G401 (cell line): ENCODE measurements around the gene CD109. TPM values are rescaled to one million over a fixed set of nuclear protein-coding genes. Genes with fewer than 3 reads are reported as not detected.
"Not testable (repeated sequence)": the region's sequence is repeated elsewhere in the genome, so short reads cannot be mapped to it uniquely, and the experiment has no call there.

ENCODE experiments used
- DNase-seq: peaks from one replicate; pipeline ENCODE4 v3.0.0-alpha.2; 2015; ENCODE audit warnings: low spot score
- in situ Hi-C: cut with HindIII; loops from 2 replicates; pipeline ENCODE4 v1.10.0; 2016; ENCODE audit warnings: low sequenced_read_pairs, mixed read lengths
- total RNA-seq: library from RNA; depleted of rRNA; stranded (reverse); fragments of >200 nt; shearing (Covaris generic); gene quantifications from 2 replicates; pipeline ENCODE4 v1.2.3, GENCODE V29; 2014; rRNA removed

The CD109 gene
- 0.51 and 2.6 TPM in 2 replicates for total RNA-seq

GRCh38 chr6:73695619-73696421 is at the start of gene CD109:
TSS of gene CD109 (plus strand) at chr6:73696203. CDS start at chr6:73696216, 13 bp downstream.
- no peak for DNase-seq
- in situ Hi-C loops: no loop called here

DNA sequence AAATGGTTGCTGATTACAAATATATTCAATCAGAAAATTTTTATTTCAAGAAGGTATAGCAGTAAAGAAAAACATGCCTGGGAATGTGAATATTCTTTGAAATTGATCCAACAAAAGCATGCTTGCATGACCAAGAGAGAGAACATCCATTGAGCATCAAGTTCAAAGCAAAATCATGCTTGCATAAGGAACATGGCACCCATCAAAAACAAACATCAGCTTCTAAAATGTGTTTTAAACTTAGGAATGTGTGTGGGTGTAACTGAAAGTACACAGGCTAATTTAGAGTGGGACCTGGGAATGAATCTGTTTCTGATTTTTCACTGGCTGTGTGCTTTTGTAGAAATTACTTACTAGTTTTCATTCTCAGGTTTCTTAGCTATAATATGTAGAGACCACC is 47.8 kb upstream of the CD109 start:
- in situ Hi-C loops: no loop called here
- no peak for DNase-seq

- in situ Hi-C loops: no loop called here
- DNase-seq: no peak
Measured at GRCh38 chr6:73649783-73650182, 46.2 kb upstream of the CD109 start.

DNA sequence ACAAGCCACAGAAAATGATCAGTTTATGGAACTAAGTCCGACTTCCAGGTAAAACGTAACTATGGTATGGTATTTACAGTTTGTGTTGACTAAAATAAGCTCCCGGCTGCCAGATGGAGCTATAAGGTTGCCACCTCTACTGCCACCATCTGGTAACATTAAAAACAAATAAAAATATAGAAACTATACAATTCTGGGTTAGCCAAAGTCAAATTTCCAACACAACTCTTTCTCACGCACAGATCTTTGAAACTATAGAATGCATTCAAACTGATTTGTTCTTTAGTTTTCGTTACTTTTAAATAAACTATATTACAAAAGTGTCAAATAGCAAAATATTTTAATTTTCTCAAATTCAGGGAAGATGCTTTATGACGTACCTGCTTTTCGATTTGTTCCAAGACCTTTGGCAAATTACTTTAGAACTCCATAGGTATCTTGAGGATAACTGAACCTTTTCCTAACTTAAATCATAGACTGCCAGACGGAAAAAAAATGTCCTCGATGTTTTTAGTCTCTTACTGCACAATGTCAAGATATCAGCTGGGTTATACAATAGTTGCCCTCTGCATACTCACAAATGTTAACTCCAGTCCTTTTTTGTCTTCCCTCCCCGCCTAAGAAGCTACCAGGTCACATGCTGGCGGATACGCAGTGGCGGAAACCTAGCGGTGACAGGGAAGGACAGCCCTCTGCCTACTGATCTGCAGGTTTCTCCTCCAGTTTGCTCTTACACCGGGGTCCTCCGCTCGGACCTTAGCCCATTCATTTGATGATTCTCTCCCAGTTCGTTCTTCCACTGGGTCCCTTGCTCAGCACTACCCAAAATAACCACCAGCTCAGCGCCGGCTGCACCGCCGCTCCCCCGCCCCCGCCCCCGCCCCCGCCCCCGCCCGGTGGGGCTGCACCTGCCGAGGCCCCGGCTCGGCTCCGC is 43.1 kb upstream of the CD109 start:
- in situ Hi-C loops: no loop called here
- DNase-seq: peak; percentile 87

DNA sequence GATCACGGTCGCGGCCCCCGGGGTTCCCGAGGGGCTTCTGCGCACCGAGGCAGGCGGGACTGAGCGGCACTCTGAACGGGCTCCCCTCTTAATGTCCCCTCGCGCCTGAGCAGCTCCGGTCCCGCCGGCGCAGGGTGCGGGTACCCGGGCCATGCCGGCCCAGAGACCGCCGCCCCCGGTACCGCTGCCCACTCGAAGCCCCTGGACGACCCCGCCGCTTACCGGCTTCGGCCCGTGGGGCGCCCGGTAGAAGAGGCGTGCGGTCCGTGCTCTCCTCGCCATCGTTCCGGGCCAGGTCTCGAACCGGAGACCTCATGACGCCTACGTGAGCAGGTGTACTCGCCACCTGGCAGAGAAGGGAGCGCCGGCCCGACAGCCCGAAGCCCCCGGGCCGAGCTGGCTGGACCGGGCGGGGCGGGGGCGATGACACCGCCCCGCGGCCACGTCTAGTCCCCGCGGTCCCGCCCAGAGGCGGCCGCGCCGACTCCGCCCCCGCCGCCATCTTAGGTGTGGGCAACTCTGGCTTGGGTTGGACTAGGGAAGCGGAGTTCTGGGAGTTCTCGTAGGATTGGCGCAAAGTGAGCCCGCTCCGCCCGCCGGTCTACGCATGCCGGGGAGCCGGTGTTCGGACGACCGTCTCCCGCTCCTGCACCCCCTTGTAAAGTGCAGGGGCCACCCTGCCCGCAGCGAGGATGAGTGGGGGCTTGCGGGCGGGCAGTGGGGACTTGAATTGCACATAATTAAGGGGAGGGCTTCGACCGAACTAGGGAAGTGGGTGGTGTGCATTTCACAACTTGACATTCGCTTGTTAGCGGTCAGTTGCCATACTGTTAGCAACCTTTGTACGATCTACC is 42.2 kb upstream of the CD109 start, which contains the start of gene SLC17A5:
SLC17A5 (minus strand) TSS at position 422 of the 854 bp plus-strand sequence; CDS start at position 316, 106 bp downstream.
- DNase-seq: peak; percentile 93
- in situ Hi-C loops: no loop called here

GRCh38 chr6:73655341-73655917 is 40.6 kb upstream of the CD109 start:
- no peak for DNase-seq
- in situ Hi-C loops: no loop called here

DNA sequence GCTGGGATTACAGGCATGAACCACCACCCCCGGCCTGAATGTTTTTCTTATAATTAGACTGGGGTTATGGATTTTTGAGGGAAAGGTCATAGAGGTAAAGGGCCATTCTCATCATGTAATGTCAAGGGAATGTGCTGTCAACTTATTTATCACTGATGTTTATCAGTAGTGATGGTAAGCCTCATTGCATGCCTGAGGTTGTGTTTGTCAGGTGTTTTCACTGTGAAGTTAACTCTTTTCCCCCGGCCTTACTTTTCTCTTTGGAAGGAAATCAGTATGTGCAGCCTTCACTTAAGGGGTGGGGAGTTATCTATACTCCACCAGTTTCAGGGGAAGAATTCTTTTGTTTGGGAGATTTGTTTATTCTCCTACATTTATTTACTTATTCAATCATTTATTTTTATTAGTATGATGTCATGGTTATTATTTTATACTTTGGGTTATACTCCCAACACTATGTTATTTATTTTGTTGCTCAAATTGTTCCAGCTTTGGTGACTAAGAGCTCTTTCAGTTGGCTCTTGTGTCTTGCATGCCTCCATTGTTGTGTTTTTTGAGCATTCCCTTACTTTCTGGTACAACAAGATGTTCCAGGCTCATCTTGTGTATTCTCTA is 39.4 kb upstream of the CD109 start:
- in situ Hi-C loops: no loop called here
- DNase-seq: no peak

- DNase-seq: no peak
- in situ Hi-C loops: no loop called here
Measured at GRCh38 chr6:73657201-73657600, 38.8 kb upstream of the CD109 start.

- in situ Hi-C loops: no loop called here
- no peak for DNase-seq
Measured at GRCh38 chr6:73664701-73665100, 31.3 kb upstream of the CD109 start.

DNA sequence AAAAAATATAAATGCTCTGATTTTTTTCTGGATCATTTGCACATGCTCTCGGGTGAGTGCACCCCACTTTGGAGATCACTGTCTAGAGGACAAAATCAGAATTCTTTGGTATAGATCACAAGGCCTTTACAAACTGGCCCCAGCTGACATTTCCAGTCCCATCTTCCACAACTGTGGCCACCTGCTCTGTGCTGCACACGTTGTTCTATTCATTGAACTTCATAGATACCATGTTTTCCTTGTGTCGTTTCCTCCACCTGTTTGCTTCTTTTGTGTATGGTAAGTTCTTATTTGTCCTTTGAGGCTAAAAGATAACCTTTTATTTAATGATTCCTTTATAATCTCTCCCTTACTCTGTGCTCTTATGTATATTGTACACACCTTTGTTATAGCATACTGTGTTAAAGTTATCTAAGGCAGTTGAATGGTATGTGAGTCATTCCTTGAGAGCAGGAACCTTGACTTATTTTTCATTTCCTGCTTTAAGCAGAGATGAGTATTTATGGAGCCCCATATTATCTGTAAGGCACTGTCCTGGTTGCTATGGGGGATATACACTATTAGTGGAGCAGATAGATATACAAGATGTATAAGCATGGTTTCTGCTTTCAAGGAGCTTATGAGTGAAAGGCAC is 30.2 kb upstream of the CD109 start:
- DNase-seq: no peak
- in situ Hi-C loops: no loop called here

DNA sequence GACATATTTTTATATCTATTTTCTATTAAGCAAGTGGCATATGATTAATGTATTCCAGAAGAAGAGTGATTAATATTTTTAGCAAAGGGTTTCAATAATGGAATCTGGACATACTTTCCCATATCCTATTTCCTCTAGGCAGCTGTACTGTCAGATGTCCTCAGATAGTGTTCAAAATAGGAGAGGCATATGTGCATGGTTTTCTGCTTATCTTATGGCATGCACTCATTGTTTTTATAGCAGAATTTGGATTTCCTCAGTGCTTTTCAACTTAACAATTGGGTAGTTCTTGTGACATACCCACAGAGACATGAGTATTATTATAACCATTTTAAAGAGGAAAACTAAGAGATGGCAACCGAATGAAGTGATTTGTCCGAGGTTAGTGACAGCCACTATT is 29.6 kb upstream of the CD109 start:
- no peak for DNase-seq
- in situ Hi-C loops: no loop called here

GRCh38 chr6:73667798-73668197 is 28.2 kb upstream of the CD109 start:
- in situ Hi-C loops: no loop called here
- DNase-seq: no peak

- in situ Hi-C loops: no loop called here
- DNase-seq: no peak
Measured at GRCh38 chr6:73669005-73669404, 27.0 kb upstream of the CD109 start.

- no peak for DNase-seq
- in situ Hi-C loops: no loop called here
Measured at GRCh38 chr6:73671911-73672685, 23.9 kb upstream of the CD109 start.

GRCh38 chr6:73675466-73676098 is 20.4 kb upstream of the CD109 start:
- peak; percentile 63 for DNase-seq
- in situ Hi-C loops: no loop called here

GRCh38 chr6:73679009-73679408 is 17.0 kb upstream of the CD109 start:
- in situ Hi-C loops: no loop called here

DNA sequence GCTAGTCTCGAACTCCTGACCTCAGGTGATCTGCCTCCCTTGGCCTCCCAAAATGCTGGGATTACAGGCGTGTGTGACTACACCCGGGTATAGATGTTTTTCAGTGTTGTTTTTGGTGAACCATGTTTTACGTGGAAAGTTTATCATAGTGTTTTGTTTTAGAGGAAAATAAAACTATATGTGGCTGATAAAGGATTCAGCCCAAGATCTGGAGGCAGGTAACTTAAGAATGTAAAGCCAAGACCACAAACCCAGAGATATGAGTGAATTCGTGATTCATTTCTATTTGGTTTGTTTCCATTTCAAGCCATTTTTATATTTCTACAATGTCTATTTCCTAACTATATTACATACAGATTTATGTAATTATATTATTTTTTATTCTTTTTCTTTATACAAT is 16.2 kb upstream of the CD109 start:
- in situ Hi-C loops, DNase-seq: not testable (repeated sequence)

More at GRCh38 chr6:73679009-73679408, 17.0 kb upstream of the CD109 start:
- DNase-seq: no peak
